ENCODE data around the gene PCNX4. TPM values are rescaled to one million over a fixed set of nuclear protein-coding genes. Genes with fewer than 3 reads are reported as not detected.
A peak's percentile ranks its signal among the peaks of the same experiment; 100 is the strongest.

The PCNX4 gene
- total RNA-seq, 1 donor from 2014 or later: 57.2 TPM

- Mint-ChIP-seq H3K27ac (ENCODE audit: unreplicated experiment) (no peak overlapping the region), H3K36me3 (ENCODE audit: low read depth) (peaks cover 1% of the 10 kb centered on the region), H3K9me3 (ENCODE audit: low read depth) (no peaks in the 10 kb centered on the region), H3K4me3 (ENCODE audit: unreplicated experiment) (peak overlapping the region; percentile 62), H3K4me1 (ENCODE audit: low read depth) (peaks cover 10% of the 10 kb centered on the region), H3K27me3 (ENCODE audit: low read depth) (peaks cover 7% of the 10 kb centered on the region)
- no peak for DNase-seq (ENCODE audit: low spot score)
- peak; percentile 99 for TF ChIP-seq CTCF (IDR thresholded peaks at IDR 0.05)
Measured at GRCh38 chr14:60184146-60184904, 92.6 kb downstream of the PCNX4 start.

GRCh38 chr14:60184905-60185555, 93.3 kb downstream of the PCNX4 start:
- no peak overlapping the region for H3K4me3 Mint-ChIP-seq (ENCODE audit: unreplicated experiment)
- DNase-seq (ENCODE audit: low spot score): no peak
- no peak overlapping the region for H3K27ac Mint-ChIP-seq (ENCODE audit: unreplicated experiment)
- H3K9me3 Mint-ChIP-seq (ENCODE audit: low read depth): no peaks in the 10 kb centered on the region
- peaks cover 1% of the 10 kb centered on the region for H3K36me3 Mint-ChIP-seq (ENCODE audit: low read depth)
- peaks cover 7% of the 10 kb centered on the region for H3K27me3 Mint-ChIP-seq (ENCODE audit: low read depth)
- H3K4me1 Mint-ChIP-seq (ENCODE audit: low read depth): peaks cover 7% of the 10 kb centered on the region
- no peak for TF ChIP-seq CTCF (IDR thresholded peaks at IDR 0.05)

- peaks cover 7% of the 10 kb centered on the region for H3K4me1 Mint-ChIP-seq (ENCODE audit: low read depth)
- H3K27ac Mint-ChIP-seq (ENCODE audit: unreplicated experiment): no peak overlapping the region
- TF ChIP-seq CTCF (IDR thresholded peaks at IDR 0.05): peak; percentile 68
- H3K27me3 Mint-ChIP-seq (ENCODE audit: low read depth): peaks cover 9% of the 10 kb centered on the region
- no peak for DNase-seq (ENCODE audit: low spot score)
- no peaks in the 10 kb centered on the region for H3K9me3 Mint-ChIP-seq (ENCODE audit: low read depth)
- H3K4me3 Mint-ChIP-seq (ENCODE audit: unreplicated experiment): no peak overlapping the region
- no peaks in the 10 kb centered on the region for H3K36me3 Mint-ChIP-seq (ENCODE audit: low read depth)
Measured at GRCh38 chr14:60188115-60188514, 96.4 kb downstream of the PCNX4 start.

GRCh38 chr14:60188696-60189095, 97.0 kb downstream of the PCNX4 start:
- no peak for TF ChIP-seq CTCF (IDR thresholded peaks at IDR 0.05)
- no peaks in the 10 kb centered on the region for H3K9me3 Mint-ChIP-seq (ENCODE audit: low read depth)
- no peaks in the 10 kb centered on the region for H3K36me3 Mint-ChIP-seq (ENCODE audit: low read depth)
- peaks cover 9% of the 10 kb centered on the region for H3K27me3 Mint-ChIP-seq (ENCODE audit: low read depth)
- H3K4me3 Mint-ChIP-seq (ENCODE audit: unreplicated experiment): no peak overlapping the region
- no peak for DNase-seq (ENCODE audit: low spot score)
- no peak overlapping the region for H3K27ac Mint-ChIP-seq (ENCODE audit: unreplicated experiment)
- peaks cover 6% of the 10 kb centered on the region for H3K4me1 Mint-ChIP-seq (ENCODE audit: low read depth)

- DNase-seq (ENCODE audit: low spot score): no peak
- Mint-ChIP-seq H3K4me3 (ENCODE audit: unreplicated experiment) (no peak overlapping the region), H3K9me3 (ENCODE audit: low read depth) (no peaks in the 10 kb centered on the region), H3K27me3 (ENCODE audit: low read depth) (peaks cover 7% of the 10 kb centered on the region), H3K27ac (ENCODE audit: unreplicated experiment) (no peak overlapping the region), H3K4me1 (ENCODE audit: low read depth) (no peaks in the 10 kb centered on the region), H3K36me3 (ENCODE audit: low read depth) (no peaks in the 10 kb centered on the region)
- TF ChIP-seq CTCF (IDR thresholded peaks at IDR 0.05): no peak
Measured at GRCh38 chr14:60189923-60190840, 98.5 kb downstream of the PCNX4 start.

Measured in chondrocyte (in vitro differentiated cells).